NK-92 (cell line): ENCODE data around the gene ADK.

ENCODE experiments used
- DNase-seq: peaks from one replicate; lab custom pipeline; 2025; ENCODE audit not compliant: unreplicated experiment; lab: John Stamatoyannopoulos, UW

Gene ADK

GRCh38 chr10:74651565-74651964 lies 500.5 kb downstream of the ADK start:
- DNase-seq = no peak

- DNase-seq = no peak
These were observed 501.6 kb downstream of the ADK start for GRCh38 chr10:74652664-74653063.

- no peak for DNase-seq
These were observed 507.5 kb downstream of the ADK start for GRCh38 chr10:74658511-74658910.

GRCh38 chr10:74662635-74663034 lies 511.6 kb downstream of the ADK start:
- DNase-seq = no peak

- no peak for DNase-seq
These were observed 518.2 kb downstream of the ADK start for GRCh38 chr10:74669210-74669609.

- DNase-seq = no peak
These were observed 520.7 kb downstream of the ADK start for GRCh38 chr10:74671716-74672115.

GRCh38 chr10:74672430-74673165 lies 521.6 kb downstream of the ADK start:
- DNase-seq = no peak

- DNase-seq = no peak
These were observed 523.9 kb downstream of the ADK start for GRCh38 chr10:74674927-74675326.

GRCh38 chr10:74675484-74675883 lies 524.5 kb downstream of the ADK start:
- no peak for DNase-seq

- DNase-seq = no peak
These were observed 526.9 kb downstream of the ADK start for GRCh38 chr10:74677951-74678350.

GRCh38 chr10:74681917-74682627 lies 531.1 kb downstream of the ADK start:
- no peak for DNase-seq

GRCh38 chr10:74683067-74683466 lies 532.0 kb downstream of the ADK start:
- no peak for DNase-seq

- DNase-seq = no peak
These were observed 532.8 kb downstream of the ADK start for GRCh38 chr10:74683621-74684364.

- DNase-seq = no peak
These were observed 533.4 kb downstream of the ADK start for GRCh38 chr10:74684462-74684861.

GRCh38 chr10:74685564-74685963 lies 534.5 kb downstream of the ADK start:
- DNase-seq = no peak

GRCh38 chr10:74690393-74690792 lies 539.4 kb downstream of the ADK start:
- DNase-seq = no peak

GRCh38 chr10:74691164-74691563 lies 540.1 kb downstream of the ADK start:
- no peak for DNase-seq

GRCh38 chr10:74704629-74705357 lies 553.8 kb downstream of the ADK start:
- no peak for DNase-seq

GRCh38 chr10:74705358-74705980 lies 554.4 kb downstream of the ADK start:
- no peak for DNase-seq

- no peak for DNase-seq
These were observed 555.9 kb downstream of the ADK start for GRCh38 chr10:74706966-74707365.

GRCh38 chr10:74708246-74708645 lies 557.2 kb downstream of the ADK start:
- no peak for DNase-seq
